GM18508 (cell line): Measurements from ENCODE around the gene PNPO.

Experiments used
- ATAC-seq: cut with Tn5 transposase; IDR thresholded peaks from one replicate; pipeline ENCODE4 v1.9.1; 2021; ENCODE audit warnings: moderate number of reproducible peaks; ENCODE audit not compliant: insufficient read depth, unreplicated experiment

Gene PNPO

DNA sequence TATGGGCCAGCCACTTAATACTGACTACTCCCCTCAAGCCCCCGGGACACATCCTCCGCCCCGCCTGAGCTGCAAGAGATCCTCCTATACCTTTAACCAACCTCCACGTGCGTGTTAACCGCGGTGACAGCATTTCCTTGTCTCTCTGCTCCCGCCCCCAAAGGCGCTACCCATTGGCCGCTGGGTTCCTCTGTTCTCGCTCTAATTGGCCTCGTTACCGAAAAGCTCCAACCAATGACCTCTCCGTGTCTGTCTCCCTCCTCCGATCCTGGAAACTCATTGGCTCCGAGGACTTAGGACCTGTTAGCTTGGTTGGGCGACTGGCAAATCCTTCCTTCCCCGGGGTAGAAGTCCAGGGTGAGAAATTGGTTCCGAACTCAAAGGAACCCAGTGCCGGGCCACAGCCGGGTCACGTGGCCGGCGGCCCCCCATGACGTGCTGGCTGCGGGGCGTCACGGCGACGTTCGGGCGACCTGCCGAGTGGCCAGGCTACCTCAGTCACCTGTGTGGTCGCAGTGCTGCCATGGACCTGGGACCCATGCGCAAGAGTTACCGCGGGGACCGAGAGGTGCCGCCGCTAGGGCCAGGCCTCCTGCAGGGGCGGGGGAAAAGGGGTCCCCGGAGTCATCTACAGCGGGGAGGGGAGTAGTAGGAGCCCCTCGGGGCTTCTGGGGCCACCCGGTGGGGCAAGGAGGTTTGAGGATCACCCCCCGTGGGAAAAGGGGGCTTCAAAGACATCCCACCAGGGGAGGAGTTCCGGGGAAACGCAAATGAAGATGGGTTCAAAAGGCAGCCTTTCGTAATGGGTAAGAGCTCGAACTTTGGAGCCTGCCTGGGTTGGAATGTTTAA is at the start of gene PNPO:
PNPO (plus strand) TSS at position 326 of the 850 bp plus-strand sequence; CDS start at position 431, 105 bp downstream.
- ATAC-seq: peak; percentile 85

DNA sequence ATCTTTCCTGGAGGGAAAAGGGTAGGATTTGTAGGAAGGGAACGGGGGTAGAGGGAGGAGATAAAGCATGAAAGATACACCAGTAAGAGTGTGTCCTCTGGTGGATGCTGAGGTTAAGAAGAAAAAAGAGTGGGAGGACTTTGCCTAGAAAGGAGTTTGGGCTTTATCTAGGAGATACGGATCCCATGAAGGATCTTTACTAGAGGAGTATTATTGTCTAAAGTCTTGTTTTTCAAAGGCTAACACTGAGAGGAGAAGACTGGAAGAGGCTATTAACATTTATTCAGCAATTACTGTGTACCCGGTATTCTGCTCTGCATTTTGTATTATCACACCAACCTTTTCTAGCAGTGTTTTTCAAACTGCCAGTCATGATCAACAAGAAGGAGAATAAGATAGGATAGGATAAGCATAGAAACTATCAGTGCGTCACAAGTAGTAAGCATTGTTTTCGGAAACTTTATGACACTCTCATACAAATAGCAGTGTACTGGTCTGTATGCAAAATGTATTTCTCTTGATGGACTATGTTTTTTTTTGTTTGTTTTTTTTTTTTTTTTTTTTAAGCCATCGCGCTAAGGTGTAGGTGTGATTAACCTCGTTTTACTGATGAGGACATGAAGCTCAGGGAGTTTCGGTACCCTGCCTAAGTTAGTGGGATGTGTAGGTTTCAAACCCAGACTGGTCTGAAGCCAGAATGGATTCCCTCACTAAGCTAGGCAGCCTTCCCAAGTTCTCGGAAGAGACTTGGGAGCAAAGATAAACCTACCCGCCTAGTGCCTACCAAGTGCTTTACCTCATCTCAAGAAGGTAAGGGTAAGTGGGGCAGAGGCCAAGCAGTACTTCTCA is 46.6 kb upstream of the PNPO start:
- no peak for ATAC-seq

DNA sequence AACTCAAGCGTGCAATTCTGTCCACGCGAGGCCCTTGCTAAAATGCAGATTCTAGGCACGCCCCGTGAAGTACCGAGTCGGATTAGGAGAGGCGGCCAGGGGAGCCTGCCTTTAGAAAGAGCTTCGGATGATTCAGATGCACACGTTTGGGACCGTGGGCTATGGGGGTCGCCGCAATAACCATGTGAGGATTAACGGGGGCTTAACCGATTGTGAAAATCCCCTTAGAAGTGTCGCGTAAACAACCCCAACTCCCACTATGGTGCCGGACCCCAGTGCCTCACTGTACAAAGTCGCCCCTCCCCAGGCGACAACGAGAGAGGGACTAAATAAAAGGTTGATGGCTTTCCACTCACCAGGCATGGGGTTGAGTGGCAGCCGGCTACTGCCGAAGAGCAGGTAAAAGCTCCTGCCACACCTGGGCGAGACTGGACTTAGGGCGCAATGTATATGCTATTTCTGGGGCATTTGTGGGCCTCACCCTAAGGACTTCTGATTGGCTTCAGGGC is 46.0 kb upstream of the PNPO start:
- ATAC-seq: no peak

DNA sequence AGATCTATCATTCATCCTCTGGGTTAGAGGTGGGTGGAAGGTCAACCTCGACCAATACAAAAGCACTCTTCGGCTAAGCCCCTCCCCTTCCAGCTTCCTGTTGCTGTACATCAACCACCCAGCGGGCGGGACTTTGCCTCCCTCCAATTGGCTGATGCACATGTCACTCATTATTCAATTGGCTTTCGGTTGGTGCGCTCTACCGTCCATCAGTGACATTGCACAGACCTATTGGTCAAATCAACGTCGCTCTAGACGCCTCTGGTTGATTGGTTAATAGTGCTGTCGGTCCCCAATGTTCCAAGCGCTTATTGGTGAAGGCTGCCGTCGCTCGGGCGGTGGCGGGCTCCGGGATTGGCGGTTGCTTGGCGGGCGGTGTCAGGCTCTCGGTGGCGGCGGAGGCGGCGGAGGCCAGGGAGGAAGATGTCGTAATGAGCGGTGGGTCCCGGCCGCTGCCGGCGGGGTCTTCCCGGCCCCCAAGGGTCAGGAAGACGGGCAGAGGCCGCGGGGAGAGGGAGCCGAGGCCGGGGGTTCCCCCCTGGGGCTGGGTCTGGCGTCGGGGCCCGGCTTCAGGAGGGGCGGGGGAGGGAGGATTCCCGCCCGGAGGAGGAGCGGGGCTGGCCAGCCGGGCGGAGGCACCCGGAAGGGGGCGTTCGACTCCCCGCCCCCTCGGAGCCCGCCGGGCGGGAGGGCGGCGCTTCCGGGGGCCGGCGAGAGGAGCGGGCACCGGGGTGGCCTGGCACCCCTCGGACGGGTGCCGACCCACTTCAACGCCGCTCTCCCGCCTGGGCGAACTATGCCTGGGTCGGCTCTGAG is 45.3 kb upstream of the PNPO start, which contains the start of gene SP2:
SP2 (plus strand) TSS at position 381 of the 816 bp plus-strand sequence; CDS start at position 432, 51 bp downstream.
- ATAC-seq: peak; percentile 88

DNA sequence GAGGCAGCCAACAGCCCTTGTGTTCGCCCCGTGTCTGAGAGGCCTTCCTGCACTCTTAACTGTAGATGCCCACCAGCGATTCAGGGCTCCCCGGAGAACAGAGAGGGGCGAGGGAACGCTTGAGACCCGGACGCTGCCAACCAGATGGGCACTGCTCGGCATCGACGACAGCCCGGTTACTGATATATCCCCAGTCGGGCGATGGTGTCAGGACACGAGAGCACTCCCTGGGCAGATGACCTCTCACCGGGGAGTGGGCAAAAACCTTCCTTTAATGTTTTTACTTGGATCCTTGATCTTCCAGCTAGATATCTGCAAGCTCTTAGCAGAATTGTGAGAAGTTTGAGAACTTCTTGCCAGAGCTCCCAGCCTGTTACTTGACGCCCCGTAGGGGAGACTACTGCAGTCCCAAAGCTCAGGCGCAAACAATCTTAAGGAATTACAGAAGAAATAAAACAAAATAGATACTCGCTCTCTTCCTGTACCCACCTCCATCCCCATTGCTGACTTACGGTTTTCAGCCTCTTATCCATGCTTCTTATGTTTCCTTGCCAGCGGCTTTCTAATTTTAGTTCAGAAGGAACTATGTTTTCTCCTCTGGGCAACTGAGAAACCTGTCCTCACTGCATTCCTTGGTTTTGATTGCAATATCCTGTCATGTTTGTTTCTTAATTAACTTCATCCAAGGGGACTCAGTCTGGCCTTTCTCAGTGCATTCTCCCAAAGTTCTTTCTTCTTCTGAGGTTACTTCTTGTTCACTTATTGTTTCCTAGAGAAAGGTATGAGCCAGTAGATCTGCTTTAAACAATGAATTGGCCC is 44.5 kb upstream of the PNPO start:
- no peak for ATAC-seq

DNA sequence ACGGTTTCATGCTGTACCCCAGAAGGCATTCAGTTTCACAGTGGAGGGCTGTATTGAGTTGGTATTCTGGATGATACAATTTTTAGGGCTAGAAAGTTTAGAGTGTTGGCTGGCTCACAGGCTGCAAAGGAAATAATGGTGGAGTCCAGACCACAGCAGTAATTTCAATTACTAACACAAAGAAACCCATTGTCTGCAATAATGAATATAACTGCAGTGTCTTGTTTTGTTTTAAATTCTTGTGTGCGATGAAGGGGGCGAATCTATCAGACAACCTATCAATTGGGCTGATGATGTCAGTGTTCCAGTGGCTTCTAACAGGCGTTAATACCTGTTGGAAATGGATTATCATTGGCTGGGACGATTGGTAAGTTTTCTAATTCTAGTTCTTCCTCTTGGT is 43.8 kb upstream of the PNPO start:
- no peak for ATAC-seq

DNA sequence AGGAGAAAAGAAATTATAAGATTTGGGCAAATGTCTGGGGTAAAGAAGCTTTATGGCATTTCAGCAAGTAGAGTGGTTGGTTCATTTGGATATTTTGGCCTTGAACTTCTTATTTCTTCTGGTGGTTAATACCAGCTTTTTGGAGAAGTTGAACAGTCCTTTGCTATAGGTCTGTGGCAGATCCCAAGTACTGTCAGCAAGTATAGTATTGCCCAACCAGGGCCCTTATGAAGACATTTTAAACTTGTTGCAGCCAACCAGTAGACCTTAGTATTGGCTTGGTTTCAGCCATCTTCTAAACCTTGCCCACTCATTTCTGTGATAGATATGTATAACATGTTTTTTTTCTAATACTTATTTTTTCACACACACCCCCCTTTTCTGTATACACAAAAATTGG is 43.1 kb upstream of the PNPO start:
- ATAC-seq: no peak

DNA sequence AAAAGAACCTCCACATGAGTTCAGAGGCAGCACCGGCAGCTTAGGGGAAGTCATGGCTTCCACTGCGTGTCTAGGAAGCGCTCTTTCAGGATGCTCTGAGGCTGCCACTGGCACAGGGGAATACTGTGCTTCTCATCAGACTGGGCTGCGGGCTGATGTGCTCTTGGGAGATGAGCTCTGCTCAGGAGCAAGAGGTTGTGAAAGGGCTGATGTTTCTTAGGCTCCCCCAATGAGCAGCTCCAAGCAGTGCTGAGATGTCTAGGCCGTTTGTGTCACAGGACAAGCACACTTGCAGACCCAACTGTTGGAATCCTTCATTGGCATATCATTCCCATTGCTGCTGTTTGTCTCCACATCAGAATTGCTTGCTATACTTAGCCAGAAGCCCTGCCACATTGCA is 41.7 kb upstream of the PNPO start:
- ATAC-seq: no peak

DNA sequence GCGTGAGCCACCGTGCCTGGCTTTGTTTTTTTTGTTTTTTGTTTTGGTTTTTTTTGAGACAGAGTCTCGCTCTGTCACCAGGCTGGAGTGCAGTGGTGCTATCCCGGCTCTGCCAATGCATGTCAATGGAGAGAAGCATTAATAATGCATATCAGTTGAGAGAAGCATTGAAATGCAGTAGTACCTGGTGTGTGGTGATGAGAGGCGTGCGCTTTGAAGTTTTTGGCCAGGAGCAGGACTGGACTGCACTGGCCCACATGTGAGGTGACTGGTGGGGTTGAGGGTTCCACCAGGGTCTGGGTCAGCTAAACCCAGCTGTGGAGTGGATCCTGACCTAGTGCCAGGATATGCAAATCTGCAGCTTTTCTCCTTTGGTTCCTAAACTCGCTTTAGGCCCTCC is 39.9 kb upstream of the PNPO start:
- no peak for ATAC-seq

DNA sequence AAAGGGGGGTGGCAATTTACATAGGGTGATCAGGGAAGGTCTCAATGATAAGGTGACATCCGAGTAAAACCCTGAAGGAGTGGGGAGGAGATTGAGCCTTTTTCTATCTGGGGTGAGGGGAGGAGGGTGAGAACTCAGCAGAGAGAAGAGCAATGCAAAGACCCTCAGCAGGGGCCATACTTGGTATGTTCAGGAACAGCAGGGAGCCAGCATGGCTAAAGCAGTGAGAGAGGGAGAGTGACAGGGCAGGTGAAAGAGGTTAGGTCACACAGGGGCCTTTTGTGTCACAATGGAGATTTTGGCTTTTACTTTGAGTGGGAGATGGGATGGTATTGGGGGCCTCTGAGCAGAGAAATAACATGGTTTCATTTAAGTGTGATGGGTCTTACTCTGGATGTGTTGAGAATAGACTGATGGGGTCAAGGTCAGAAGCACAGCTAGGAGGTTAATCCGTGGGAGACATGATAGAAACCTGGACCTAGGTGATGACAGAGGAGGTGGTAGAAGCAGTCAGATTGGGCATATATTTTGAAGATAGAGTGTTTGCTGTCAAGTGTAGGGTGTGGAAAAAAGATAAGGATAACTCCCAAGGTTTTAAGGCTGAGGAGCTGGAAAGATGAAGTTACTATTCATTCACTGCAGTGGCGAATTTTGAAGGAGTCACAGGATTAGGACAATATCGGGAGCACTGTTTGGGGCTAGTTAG is 39.2 kb upstream of the PNPO start:
- no peak for ATAC-seq

DNA sequence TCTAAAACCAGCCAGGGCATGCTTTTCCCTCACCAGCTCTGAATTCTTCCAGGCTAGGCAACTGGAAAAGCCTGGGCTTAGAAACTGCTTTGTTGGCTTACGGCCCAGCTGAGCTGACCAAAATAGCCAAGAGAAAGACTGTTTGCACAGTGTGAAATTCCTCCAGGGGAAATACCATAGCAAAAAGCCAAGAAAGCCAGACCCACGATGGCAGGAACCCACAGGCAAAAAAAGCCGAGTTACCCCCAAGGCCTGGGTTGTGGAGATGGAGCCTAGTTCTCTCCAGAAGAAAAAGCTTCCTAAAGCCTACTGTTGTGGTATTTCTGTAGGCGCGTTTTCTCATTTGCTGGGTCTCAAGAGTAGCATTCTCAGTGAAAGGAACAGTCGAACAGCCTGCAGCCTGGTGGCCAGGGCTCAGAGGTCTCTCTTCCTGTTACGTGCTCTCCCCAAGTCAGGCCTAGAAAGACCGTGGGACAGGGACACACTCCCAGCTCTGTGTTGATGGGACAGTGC is 36.1 kb upstream of the PNPO start:
- no peak for ATAC-seq

DNA sequence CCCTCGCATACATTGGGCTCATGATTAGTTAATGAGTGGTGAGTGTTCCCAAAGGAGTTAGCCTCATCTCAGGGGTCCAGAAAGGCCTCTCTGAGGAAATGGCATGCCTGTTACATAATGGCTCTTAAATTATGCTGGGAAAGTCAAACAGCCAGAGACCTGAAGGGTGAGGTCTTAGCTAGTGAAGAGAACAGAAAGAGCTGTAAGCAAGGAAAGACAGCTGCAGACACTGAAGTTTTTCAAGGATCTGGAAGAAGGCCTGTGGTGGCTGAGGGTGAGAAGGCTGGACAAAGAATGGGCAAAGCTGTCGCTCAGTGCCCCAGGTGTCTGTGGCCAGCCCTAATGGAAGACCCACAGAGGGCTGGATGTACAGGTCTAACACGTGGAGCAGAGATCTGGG is 34.9 kb upstream of the PNPO start:
- ATAC-seq: no peak

DNA sequence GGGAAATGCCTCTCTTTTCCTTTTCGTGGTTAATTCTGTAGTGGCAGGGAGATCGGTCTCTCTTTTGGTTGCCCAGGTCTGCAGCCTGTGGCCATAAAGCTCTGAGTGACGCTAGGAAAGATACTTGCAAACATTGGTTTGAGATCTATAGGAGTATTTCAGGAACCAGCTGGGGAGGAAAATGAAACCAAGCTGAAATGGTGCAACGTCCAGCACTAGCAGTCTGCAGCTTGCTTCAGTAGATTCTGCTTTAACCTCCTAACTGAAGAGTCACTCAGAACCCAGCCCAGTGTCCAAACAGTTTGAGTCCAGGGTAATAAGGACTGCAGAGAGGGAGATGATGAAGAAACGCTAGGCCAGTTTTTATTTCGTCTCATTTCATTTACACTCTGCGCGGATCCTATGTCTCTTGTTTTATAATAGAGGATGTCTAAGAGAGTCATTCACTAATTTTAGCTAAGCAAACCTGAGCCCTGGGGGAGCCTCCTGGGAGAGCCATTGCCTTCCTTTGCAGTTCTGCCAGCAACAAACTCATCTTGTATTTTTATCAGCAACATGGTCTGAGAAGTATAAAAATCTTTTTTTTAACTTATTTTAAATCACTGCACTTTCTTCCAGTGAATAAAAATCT is 33.3 kb upstream of the PNPO start:
- ATAC-seq: no peak

DNA sequence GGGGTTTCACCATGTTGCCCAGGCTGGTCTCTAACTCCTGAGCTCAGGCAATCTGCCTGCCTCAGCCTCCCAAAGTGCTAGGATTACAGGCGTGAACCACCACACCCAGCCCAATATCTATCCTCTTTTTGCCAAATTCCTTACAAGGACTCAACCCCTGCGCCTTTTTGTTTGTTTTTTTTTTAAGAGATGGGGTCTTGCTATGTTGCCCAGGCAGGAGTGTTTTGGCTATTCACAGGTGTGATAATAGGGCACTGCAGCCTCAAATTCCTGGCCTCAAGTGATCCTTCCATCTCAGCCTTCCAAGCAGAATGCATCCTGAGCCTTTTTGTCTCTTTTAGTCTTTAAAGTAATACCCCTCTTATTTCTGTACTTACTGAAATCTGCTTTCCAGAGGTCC is 28.3 kb upstream of the PNPO start:
- ATAC-seq: no peak

DNA sequence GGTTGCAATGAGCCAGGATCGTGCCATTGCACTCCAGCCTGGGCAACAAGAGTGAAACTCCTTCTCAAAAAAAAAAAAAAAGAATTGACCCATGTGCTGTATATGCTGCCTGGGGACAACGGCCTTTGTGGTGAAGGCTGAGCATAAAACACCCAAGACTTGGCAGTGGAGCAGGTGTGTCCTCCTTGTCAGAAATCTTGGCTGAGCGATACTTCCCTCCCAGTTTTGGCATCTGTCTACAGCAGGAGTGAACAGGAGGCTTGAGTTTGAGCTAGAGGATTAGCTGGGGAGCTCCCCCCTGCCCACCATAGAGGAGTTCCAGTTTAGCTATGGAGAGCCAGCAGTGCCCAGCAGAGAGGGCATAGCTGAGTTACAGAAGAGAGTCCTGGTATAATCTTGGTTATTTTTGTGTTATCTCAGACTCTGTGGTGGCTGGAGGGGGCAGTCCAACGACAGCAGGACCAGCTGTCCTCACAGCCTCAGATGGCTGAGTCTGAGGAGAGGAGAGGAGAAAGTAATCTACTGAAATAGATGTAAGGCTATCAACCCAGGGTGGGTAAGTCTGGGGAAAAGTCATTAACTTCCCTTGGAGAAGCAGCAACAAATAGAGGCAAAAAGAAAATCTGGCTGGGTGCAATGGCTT is 26.9 kb upstream of the PNPO start:
- no peak for ATAC-seq

DNA sequence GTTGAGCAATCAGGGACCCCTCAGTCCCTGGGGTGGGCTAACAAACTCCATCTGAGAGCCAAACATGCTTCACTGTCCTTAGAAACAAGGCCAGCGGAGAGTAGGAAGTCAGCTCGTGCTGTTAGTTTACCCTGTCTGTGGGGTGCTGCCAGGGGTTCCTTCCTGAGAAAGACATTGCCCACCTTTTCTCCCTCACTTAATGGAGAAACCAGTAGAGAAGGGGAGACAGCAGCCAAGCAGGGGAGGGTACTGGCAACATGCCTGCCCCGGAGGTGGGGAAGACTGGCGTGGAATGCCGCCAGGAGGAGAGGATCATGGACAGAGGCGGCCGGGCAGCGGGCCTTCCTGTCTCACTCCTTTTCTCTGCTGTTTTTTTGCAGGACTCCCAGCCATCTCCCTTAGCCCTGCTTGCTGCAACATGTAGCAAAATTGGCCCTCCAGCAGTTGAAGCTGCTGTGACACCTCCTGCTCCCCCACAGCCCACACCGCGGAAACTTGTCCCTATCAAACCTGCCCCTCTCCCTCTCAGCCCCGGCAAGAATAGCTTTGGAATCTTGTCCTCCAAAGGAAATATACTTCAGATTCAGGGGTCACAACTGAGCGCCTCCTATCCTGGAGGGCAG is 25.5 kb upstream of the PNPO start:
- no peak for ATAC-seq

DNA sequence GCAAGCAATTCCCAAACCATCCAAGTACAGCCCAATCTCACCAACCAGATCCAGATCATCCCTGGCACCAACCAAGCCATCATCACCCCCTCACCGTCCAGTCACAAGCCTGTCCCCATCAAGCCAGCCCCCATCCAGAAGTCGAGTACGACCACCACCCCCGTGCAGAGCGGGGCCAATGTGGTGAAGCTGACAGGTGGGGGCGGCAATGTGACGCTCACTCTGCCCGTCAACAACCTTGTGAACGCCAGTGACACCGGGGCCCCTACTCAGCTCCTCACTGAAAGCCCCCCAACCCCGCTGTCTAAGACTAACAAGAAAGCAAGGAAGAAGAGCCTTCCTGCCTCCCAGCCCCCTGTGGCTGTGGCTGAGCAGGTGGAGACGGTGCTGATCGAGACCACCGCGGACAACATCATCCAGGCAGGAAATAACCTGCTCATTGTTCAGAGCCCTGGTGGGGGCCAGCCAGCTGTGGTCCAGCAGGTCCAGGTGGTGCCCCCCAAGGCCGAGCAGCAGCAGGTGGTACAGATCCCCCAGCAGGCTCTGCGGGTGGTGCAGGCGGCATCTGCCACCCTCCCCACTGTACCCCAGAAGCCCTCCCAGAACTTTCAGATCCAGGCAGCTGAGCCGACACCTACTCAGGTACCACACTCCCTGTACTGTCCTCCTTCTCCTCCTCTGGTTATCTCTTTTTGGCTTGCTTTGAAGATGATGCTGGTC is 24.7 kb upstream of the PNPO start:
- no peak for ATAC-seq
